ENCODE measurements around the gene ST14. TPM values are rescaled to one million over a fixed set of nuclear protein-coding genes. Genes with fewer than 3 reads are reported as not detected.

ST14 gene
- total RNA-seq, 2 donors from 2014 or later: 4.9 to 6.9 TPM

GRCh38 chr11:130126516-130126915 lies 33.1 kb upstream of the ST14 start:
- DNase-seq (ENCODE audit: low spot score) (no peak), ATAC-seq (ENCODE audit: insufficient number of reproducible peaks, low FRiP score, low read depth) (no peak)
- H3K36me3 ChIP-seq: peaks cover 37% of the 10 kb centered on the region
- H3K27me3 ChIP-seq (replicated peaks; ENCODE audit: insufficient read depth): no peaks in the 10 kb centered on the region
- TF ChIP-seq CTCF (IDR thresholded peaks at IDR 0.05): no peak
- H3K9me3 ChIP-seq: no peaks in the 10 kb centered on the region
- H3K4me3 ChIP-seq: no peak overlapping the region
- H3K27ac ChIP-seq: no peak overlapping the region
- peaks cover 15 to 28% of the 10 kb centered on the region in 2 donors for H3K4me1 ChIP-seq (ENCODE audit: control insufficient read depth in 1 of 2, low read depth in 2 of 2)

- Histone ChIP-seq H3K9me3 (no peaks in the 10 kb centered on the region), H3K4me1 (ENCODE audit: control insufficient read depth in 1 of 2, low read depth in 2 of 2) (peaks cover 10 to 19% of the 10 kb centered on the region in 2 donors), H3K4me3 (no peak overlapping the region), H3K27me3 (replicated peaks; ENCODE audit: insufficient read depth) (no peaks in the 10 kb centered on the region), H3K36me3 (peaks cover 34% of the 10 kb centered on the region), H3K27ac (no peak overlapping the region)
- no peak for DNase-seq (ENCODE audit: low spot score)
- no peak for ATAC-seq (ENCODE audit: insufficient number of reproducible peaks, low FRiP score, low read depth)
- no peak for TF ChIP-seq CTCF (IDR thresholded peaks at IDR 0.05)
These were observed 32.1 kb upstream of the ST14 start for GRCh38 chr11:130127509-130127908.

GRCh38 chr11:130128626-130129025 lies 31.0 kb upstream of the ST14 start:
- no peaks in the 10 kb centered on the region for H3K27me3 ChIP-seq (replicated peaks; ENCODE audit: insufficient read depth)

GRCh38 chr11:130129922-130130321 lies 29.7 kb upstream of the ST14 start:
- Histone ChIP-seq H3K27ac (no peak overlapping the region), H3K9me3 (no peaks in the 10 kb centered on the region), H3K27me3 (replicated peaks; ENCODE audit: insufficient read depth) (no peaks in the 10 kb centered on the region), H3K4me3 (no peak overlapping the region), H3K4me1 (ENCODE audit: control insufficient read depth in 1 of 2, low read depth in 2 of 2) (peaks cover 0 to 2% of the 10 kb centered on the region in 2 donors), H3K36me3 (peaks cover 45% of the 10 kb centered on the region)
- no peak for ATAC-seq (ENCODE audit: insufficient number of reproducible peaks, low FRiP score, low read depth)
- TF ChIP-seq CTCF (IDR thresholded peaks at IDR 0.05): no peak
- DNase-seq (ENCODE audit: low spot score): no peak

More at GRCh38 chr11:130128626-130129025, 31.0 kb upstream of the ST14 start:
- ATAC-seq (ENCODE audit: insufficient number of reproducible peaks, low FRiP score, low read depth): no peak
- Histone ChIP-seq H3K9me3 (no peaks in the 10 kb centered on the region), H3K36me3 (peaks cover 33% of the 10 kb centered on the region), H3K4me1 (ENCODE audit: control insufficient read depth in 1 of 2, low read depth in 2 of 2) (peaks cover 10 to 15% of the 10 kb centered on the region in 2 donors), H3K27ac (no peak overlapping the region), H3K4me3 (no peak overlapping the region)
- TF ChIP-seq CTCF (IDR thresholded peaks at IDR 0.05): no peak
- DNase-seq (ENCODE audit: low spot score): no peak

GRCh38 chr11:130131961-130132850 lies 27.4 kb upstream of the ST14 start:
- DNase-seq (ENCODE audit: low spot score) (no peak), ATAC-seq (ENCODE audit: insufficient number of reproducible peaks, low FRiP score, low read depth) (peak; percentile 82)
- Histone ChIP-seq H3K9me3 (no peaks in the 10 kb centered on the region), H3K4me3 (no peak overlapping the region), H3K27me3 (replicated peaks; ENCODE audit: insufficient read depth) (no peaks in the 10 kb centered on the region), H3K27ac (no peak overlapping the region), H3K36me3 (peaks cover 55% of the 10 kb centered on the region), H3K4me1 (ENCODE audit: control insufficient read depth in 1 of 2, low read depth in 2 of 2) (no peaks in the 10 kb centered on the region)
- peak; percentile 83 for TF ChIP-seq CTCF (IDR thresholded peaks at IDR 0.05)
